Chondrocyte (in vitro differentiated cells): ENCODE measurements around the gene TRIP12. TPM values are rescaled to one million over a fixed set of nuclear protein-coding genes. Genes with fewer than 3 reads are reported as not detected.

Experiments
- DNase-seq: peaks from one replicate; pipeline ENCODE4 v3.0.0; 2021; ENCODE audit warnings: mixed read lengths, low spot score
- H3K27ac Mint-ChIP-seq: one replicate; pipeline ENCODE4 v1.8.0; 2021; ENCODE audit warnings: mild to moderate bottlenecking, moderate library complexity, mixed read lengths; ENCODE audit not compliant: unreplicated experiment
- H3K27me3 Mint-ChIP-seq: 2 replicates; pipeline ENCODE4 v1.8.0; 2021; ENCODE audit warnings: low read depth, mixed read lengths
- H3K36me3 Mint-ChIP-seq: 2 replicates; pipeline ENCODE4 v1.8.0; 2021; ENCODE audit warnings: low read depth, mixed read lengths
- H3K4me1 Mint-ChIP-seq: 2 replicates; pipeline ENCODE4 v1.8.0; 2021; ENCODE audit warnings: low read depth, mild to moderate bottlenecking, mixed read lengths
- H3K4me3 Mint-ChIP-seq: one replicate; pipeline ENCODE4 v1.8.0; 2021; ENCODE audit warnings: mild to moderate bottlenecking, moderate library complexity, mixed read lengths; ENCODE audit not compliant: unreplicated experiment
- H3K9me3 Mint-ChIP-seq: 2 replicates; pipeline ENCODE4 v1.8.0; 2021; ENCODE audit warnings: low read depth, mixed read lengths
- total RNA-seq: library from RNA; stranded (reverse); gene quantifications from 3 replicates; pipeline ENCODE4 v1.2.1, GENCODE V29; 2021
- TF ChIP-seq, protein P1 (sequence below): fragments of 200-600 bp; sonication (generic); IDR thresholded peaks from 2 replicates; pipeline ENCODE4 v1.5.0; 2021; ENCODE audit warnings: antibody characterized with exemption, mild to moderate bottlenecking, moderate library complexity

TRIP12 gene
- total RNA-seq, 1 donor from 2014 or later: 223 TPM

DNA sequence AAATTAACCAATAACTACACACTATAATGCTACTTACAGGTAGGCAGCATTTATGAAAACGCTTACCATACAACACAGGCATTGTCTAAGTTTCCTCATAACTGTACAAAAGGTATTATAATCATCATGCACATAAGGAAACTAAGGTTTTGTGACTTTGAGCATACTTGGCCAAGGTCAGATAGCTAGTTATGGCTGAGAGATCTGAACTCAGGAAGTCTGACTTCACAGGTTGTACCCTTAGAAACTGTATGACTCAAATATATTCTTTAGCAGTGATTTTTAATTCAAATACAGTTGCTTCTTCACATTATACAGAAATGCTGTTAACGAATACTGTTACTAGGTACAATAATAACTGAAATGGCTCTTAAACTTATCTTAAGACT, 89.3 kb downstream of the TRIP12 start:
- Mint-ChIP-seq H3K36me3 (peaks cover 14% of the 10 kb centered on the region), H3K4me3 (no peak overlapping the region), H3K4me1 (peaks cover 21% of the 10 kb centered on the region), H3K27ac (no peak overlapping the region), H3K9me3 (no peaks in the 10 kb centered on the region), H3K27me3 (no peaks in the 10 kb centered on the region)
- no peak for DNase-seq
- TF ChIP-seq, protein P1, sequence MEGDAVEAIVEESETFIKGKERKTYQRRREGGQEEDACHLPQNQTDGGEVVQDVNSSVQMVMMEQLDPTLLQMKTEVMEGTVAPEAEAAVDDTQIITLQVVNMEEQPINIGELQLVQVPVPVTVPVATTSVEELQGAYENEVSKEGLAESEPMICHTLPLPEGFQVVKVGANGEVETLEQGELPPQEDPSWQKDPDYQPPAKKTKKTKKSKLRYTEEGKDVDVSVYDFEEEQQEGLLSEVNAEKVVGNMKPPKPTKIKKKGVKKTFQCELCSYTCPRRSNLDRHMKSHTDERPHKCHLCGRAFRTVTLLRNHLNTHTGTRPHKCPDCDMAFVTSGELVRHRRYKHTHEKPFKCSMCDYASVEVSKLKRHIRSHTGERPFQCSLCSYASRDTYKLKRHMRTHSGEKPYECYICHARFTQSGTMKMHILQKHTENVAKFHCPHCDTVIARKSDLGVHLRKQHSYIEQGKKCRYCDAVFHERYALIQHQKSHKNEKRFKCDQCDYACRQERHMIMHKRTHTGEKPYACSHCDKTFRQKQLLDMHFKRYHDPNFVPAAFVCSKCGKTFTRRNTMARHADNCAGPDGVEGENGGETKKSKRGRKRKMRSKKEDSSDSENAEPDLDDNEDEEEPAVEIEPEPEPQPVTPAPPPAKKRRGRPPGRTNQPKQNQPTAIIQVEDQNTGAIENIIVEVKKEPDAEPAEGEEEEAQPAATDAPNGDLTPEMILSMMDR: no peak

DNA sequence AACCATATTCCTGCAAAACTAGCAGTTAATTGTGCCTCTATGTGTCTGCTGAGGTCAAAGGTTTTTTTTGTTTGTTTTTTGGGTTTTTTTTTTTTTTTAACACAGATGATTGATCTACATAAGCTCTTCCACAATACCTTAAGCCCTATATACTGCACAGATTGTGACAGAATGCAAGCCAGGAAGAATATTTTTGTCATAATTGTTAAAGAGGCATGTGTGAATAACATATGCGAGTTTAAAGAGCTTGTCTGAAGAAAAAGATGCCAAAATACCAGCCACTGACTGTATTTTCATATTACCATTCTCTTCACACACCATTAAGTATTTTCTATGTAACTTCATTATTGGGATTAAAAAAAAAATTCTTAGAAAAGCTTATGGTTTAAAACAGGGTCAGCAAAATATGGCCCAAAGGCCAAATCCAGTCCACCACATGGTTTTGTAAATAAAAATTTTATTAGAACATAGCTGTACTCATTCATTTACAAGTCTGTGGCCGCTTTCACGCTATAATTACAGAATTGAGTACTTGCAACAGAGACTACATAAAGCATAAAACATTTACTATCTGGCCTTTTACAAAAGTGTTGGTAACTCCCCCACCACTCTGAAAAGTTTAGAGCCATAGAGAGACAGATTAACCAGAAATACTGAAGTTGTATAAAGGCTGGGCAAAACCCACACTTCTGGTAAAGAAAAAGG, 89.9 kb downstream of the TRIP12 start:
- Mint-ChIP-seq H3K27ac (no peak overlapping the region), H3K36me3 (peaks cover 14% of the 10 kb centered on the region), H3K4me3 (no peak overlapping the region), H3K9me3 (no peaks in the 10 kb centered on the region), H3K4me1 (peaks cover 21% of the 10 kb centered on the region), H3K27me3 (no peaks in the 10 kb centered on the region)
- TF ChIP-seq, protein P1: no peak
- DNase-seq: no peak

DNA sequence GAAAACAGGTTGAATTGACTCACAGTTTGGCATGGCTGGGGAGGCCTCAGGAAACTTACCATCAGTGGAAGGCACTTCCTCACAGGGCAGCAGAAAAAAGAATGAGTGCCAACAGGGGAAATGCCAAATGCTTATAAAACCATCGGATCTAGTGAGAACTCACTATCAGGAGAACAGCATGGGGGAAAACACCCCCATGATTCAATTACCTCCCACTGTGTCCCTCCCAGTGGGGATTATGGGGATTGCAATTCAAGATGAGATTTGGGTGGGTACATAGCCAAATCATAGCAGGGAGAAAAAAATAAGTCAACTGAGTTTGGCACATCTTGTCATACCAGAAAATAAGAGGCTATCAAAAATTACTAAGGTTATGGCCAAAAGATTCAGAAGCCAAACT, 96.3 kb downstream of the TRIP12 start:
- H3K27ac Mint-ChIP-seq: no peak overlapping the region
- H3K9me3 Mint-ChIP-seq: peaks cover 5% of the 10 kb centered on the region
- peaks cover 32% of the 10 kb centered on the region for H3K36me3 Mint-ChIP-seq
- H3K4me1 Mint-ChIP-seq: peaks cover 17% of the 10 kb centered on the region
- no peak overlapping the region for H3K4me3 Mint-ChIP-seq
- DNase-seq: no peak
- TF ChIP-seq, protein P1: peak; percentile 21
- H3K27me3 Mint-ChIP-seq: no peaks in the 10 kb centered on the region

DNA sequence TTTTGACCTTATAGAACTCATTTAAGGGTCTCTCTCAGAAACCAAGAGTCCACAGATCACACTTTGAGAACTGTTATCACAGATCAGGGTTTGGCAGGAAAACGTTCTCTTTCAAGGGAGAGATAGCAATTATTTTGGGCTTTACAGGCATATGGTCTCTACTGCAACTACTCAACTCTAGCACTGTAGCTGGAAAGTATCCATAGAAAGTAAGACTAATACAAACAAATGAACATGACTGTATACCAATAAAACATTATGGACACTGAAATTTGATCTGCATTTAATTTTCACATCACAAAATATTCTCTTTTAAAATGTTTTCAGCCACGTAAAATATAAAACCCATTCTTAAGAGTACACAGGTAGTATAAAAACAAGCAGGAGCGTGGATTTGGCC, 100.5 kb downstream of the TRIP12 start:
- H3K27ac Mint-ChIP-seq: no peak overlapping the region
- H3K4me1 Mint-ChIP-seq: peaks cover 18% of the 10 kb centered on the region
- no peak for DNase-seq
- H3K4me3 Mint-ChIP-seq: no peak overlapping the region
- peaks cover 22% of the 10 kb centered on the region for H3K36me3 Mint-ChIP-seq
- no peaks in the 10 kb centered on the region for H3K27me3 Mint-ChIP-seq
- TF ChIP-seq, protein P1: no peak
- peaks cover 5% of the 10 kb centered on the region for H3K9me3 Mint-ChIP-seq

DNA sequence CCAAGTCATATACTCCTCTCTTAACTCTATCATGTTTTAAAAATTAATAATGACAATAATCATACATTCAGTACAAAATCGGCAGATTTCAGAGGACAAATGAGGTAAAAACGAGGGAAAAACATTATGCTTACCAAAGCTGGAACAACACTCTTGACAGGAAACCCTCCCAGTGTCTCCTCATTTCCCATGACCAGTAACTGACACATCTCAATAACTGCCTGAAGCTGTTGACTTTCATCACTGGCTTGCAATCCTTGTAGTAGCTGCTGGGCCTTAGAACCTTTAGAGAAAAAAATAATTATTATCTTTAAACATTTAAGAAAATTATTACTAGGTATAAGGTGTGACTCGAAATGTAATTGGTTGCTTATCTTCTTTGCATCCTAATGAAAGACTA, 103.6 kb downstream of the TRIP12 start:
- no peak for DNase-seq

More for the DNA sequence above, 103.6 kb downstream of the TRIP12 start:
- no peaks in the 10 kb centered on the region for H3K9me3 Mint-ChIP-seq
- H3K36me3 Mint-ChIP-seq: peaks cover 8% of the 10 kb centered on the region
- H3K27me3 Mint-ChIP-seq: no peaks in the 10 kb centered on the region
- no peak overlapping the region for H3K27ac Mint-ChIP-seq
- TF ChIP-seq, protein P1: no peak
- no peak overlapping the region for H3K4me3 Mint-ChIP-seq
- H3K4me1 Mint-ChIP-seq: peaks cover 26% of the 10 kb centered on the region
